Mammary epithelial cell (primary cell): ENCODE results near the gene CD226.

Source experiments
- EZH2 ChIP-seq: IDR thresholded peaks from 2 replicates; pipeline ENCODE4 v1.6.1; 2012; ENCODE audit warnings: low read length, inconsistent platforms, borderline replicate concordance
- TF ChIP-seq, protein P1 (sequence below), 2 donors: IDR thresholded peaks in 1 of 2; conservative IDR thresholded peaks in 1 of 2; 2 replicates each; pipeline ENCODE4 v1.5.1; 2011 to 2012; ENCODE audit warnings: inconsistent platforms in 2 of 2, low read length in 2 of 2, mild to moderate bottlenecking in 2 of 2, control low read depth in 1 of 2, low read depth in 1 of 2; ENCODE audit not compliant: insufficient read depth in 1 of 2; ENCODE audit errors: extremely low read depth in 1 of 2

DNA sequence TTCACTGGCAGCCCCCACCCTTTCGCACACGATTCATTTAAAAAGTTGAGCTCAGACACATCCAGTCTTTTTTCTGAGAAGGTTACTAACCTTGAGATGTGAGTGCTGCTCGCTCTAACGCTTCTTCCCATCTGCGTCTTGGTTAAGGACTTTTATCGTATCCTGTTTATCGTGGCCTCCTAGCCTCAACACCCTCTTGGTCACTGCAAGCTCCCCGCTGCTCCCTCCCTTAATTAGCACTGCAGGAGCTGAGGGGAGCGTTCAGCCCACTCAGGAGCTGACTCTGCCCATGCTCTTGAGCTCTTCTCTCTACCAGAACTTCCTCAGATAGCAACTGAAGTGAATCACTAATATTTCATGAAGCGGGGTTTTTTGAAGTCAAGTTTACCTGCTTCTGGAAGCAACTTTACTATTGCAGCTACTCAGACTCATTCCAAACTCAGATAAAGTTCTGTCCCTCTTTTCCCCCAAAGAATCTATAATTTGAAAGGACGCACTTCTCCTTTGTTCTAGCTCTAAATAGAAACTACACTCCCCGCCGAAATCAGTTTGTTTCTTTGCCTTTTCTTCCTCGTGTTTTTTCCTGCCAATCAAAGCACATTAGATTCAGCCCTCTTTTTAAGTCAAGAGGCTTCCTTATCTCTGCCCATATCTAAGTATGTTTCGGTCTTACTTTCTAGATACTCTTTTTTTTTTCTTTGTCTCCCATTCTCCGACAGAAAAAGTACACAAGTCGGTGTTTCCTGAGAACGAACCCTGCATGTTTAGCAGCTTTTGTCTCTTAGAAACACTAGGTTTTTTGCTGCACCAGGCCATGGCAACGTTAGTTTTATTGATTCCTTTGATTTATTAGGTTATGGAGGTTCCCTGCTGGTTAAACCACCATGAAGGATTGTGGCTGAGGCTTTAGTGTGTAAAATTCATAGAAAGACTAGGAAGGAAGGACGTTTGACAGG lies 9.3 kb upstream of the CD226 start:
- TF ChIP-seq, protein P1, sequence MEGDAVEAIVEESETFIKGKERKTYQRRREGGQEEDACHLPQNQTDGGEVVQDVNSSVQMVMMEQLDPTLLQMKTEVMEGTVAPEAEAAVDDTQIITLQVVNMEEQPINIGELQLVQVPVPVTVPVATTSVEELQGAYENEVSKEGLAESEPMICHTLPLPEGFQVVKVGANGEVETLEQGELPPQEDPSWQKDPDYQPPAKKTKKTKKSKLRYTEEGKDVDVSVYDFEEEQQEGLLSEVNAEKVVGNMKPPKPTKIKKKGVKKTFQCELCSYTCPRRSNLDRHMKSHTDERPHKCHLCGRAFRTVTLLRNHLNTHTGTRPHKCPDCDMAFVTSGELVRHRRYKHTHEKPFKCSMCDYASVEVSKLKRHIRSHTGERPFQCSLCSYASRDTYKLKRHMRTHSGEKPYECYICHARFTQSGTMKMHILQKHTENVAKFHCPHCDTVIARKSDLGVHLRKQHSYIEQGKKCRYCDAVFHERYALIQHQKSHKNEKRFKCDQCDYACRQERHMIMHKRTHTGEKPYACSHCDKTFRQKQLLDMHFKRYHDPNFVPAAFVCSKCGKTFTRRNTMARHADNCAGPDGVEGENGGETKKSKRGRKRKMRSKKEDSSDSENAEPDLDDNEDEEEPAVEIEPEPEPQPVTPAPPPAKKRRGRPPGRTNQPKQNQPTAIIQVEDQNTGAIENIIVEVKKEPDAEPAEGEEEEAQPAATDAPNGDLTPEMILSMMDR (conservative IDR thresholded peaks at IDR 0.05 in 1 of 2, IDR thresholded peaks at IDR 0.05 in 1 of 2; ENCODE audit: extremely low read depth in 1 of 2, insufficient read depth in 1 of 2, low read depth in 1 of 2, low read length in 2 of 2): no peak
- TF ChIP-seq EZH2: no peak
